OCI-LY3 (cell line): ENCODE measurements around the gene CALU.

Experiments used
- H2AFZ ChIP-seq: fragments of 200-600, 300-600 bp; shearing (Covaris generic); 2 replicates; pipeline ENCODE4 v1.6.0; 2014; ENCODE audit warnings: antibody characterized with exemption, low read depth, low read length
- H3K27ac ChIP-seq: fragments of 200-600, 300-600 bp; sonication (generic); 2 replicates; pipeline ENCODE4 v1.5.1; 2014; ENCODE audit warnings: mild to moderate bottlenecking, low read length, moderate library complexity, mixed read lengths
- H3K27me3 ChIP-seq: fragments of 200-600, 300-600 bp; sonication (generic); 2 replicates; pipeline ENCODE4 v1.6.1; 2014; ENCODE audit warnings: low read depth, low read length, mixed read lengths
- H3K36me3 ChIP-seq: fragments of 200-600, 300-600 bp; sonication (generic); replicated peaks from 2 replicates; pipeline ENCODE3; 2014; ENCODE audit warnings: low read depth, low read length, mixed read lengths
- H3K4me1 ChIP-seq: fragments of 300-600, 200-600 bp; sonication (generic); 2 replicates; pipeline ENCODE4 v1.6.1; 2014; ENCODE audit warnings: low read length, mixed read lengths
- H3K4me2 ChIP-seq: fragments of 200-600, 300-600 bp; sonication (generic); 2 replicates; pipeline ENCODE4 v1.6.1; 2014; ENCODE audit warnings: low read length, mixed read lengths
- H3K4me3 ChIP-seq: fragments of 300-600, 200-600 bp; sonication (generic); 2 replicates; pipeline ENCODE4 v1.5.1; 2014; ENCODE audit warnings: antibody characterized with exemption, mild to moderate bottlenecking, low read length, moderate library complexity
- H3K79me2 ChIP-seq: fragments of 300-600, 200-600 bp; shearing (Covaris generic); 2 replicates; pipeline ENCODE4 v1.6.1; 2014; ENCODE audit warnings: mild to moderate bottlenecking, low read length, mixed read lengths
- H3K9ac ChIP-seq: fragments of 300-600, 200-600 bp; shearing (Covaris generic); 2 replicates; pipeline ENCODE4 v1.6.0; 2014; ENCODE audit warnings: mild to moderate bottlenecking, low read length, moderate library complexity
- H3K9me3 ChIP-seq: fragments of 200-600, 300-600 bp; shearing (Covaris generic); 2 replicates; pipeline ENCODE4 v1.6.1; 2014; ENCODE audit warnings: low read length, mixed read lengths; ENCODE audit not compliant: insufficient read depth
- H4K20me1 ChIP-seq: fragments of 200-600, 300-600 bp; sonication (generic); 2 replicates; pipeline ENCODE4 v1.6.1; 2016; ENCODE audit warnings: low read length, mixed read lengths; ENCODE audit not compliant: insufficient read depth
- CTCF ChIP-seq: fragments of 200-600, 300-600 bp; sonication (generic); IDR thresholded peaks from 2 replicates; pipeline ENCODE4 v1.5.1; 2014; ENCODE audit warnings: antibody characterized with exemption, low read length, low read depth
- EZH2phosphoT487 ChIP-seq: fragments of 200-600 bp; shearing (Covaris generic); IDR thresholded peaks from 2 replicates; pipeline ENCODE4 v1.6.1; 2018; ENCODE audit warnings: antibody characterized with exemption, mixed run types, low read depth

The CALU gene

GRCh38 chr7:128708235-128708634, 30.9 kb upstream of the CALU start:
- Histone ChIP-seq H3K36me3 (no peaks in the 10 kb centered on the region), H3K27ac (no peak overlapping the region), H4K20me1 (no peaks in the 10 kb centered on the region), H3K4me2 (no peak overlapping the region), H3K4me3 (no peak overlapping the region), H3K9me3 (no peaks in the 10 kb centered on the region), H3K9ac (no peak overlapping the region), H3K4me1 (no peaks in the 10 kb centered on the region), H3K79me2 (no peaks in the 10 kb centered on the region), H3K27me3 (no peaks in the 10 kb centered on the region), H2AFZ (no peak overlapping the region)
- TF ChIP-seq CTCF: no peak

GRCh38 chr7:128708824-128709223, 30.3 kb upstream of the CALU start:
- H3K9me3 ChIP-seq: no peaks in the 10 kb centered on the region
- H3K9ac ChIP-seq: no peak overlapping the region
- H2AFZ ChIP-seq: no peak overlapping the region
- no peaks in the 10 kb centered on the region for H3K36me3 ChIP-seq
- H3K27ac ChIP-seq: no peak overlapping the region
- H3K27me3 ChIP-seq: no peaks in the 10 kb centered on the region
- no peaks in the 10 kb centered on the region for H3K4me1 ChIP-seq
- H4K20me1 ChIP-seq: no peaks in the 10 kb centered on the region
- H3K4me3 ChIP-seq: no peak overlapping the region
- H3K4me2 ChIP-seq: no peak overlapping the region
- TF ChIP-seq CTCF: no peak
- no peak for TF ChIP-seq EZH2phosphoT487
- H3K79me2 ChIP-seq: no peaks in the 10 kb centered on the region

- no peaks in the 10 kb centered on the region for H3K36me3 ChIP-seq
- no peak overlapping the region for H2AFZ ChIP-seq
- TF ChIP-seq EZH2phosphoT487 (no peak), CTCF (no peak)
- H3K27ac ChIP-seq: no peak overlapping the region
- H3K27me3 ChIP-seq: 0 out of 2 replicates have a peak, but pooled peaks cover 3% of the 10 kb centered on the region
- H3K4me1 ChIP-seq: no peaks in the 10 kb centered on the region
- no peak overlapping the region for H3K4me3 ChIP-seq
- H4K20me1 ChIP-seq: no peaks in the 10 kb centered on the region
- H3K79me2 ChIP-seq: no peaks in the 10 kb centered on the region
- no peaks in the 10 kb centered on the region for H3K9me3 ChIP-seq
- no peak overlapping the region for H3K4me2 ChIP-seq
- no peak overlapping the region for H3K9ac ChIP-seq
Measured at GRCh38 chr7:128710481-128710880, 28.7 kb upstream of the CALU start.

DNA sequence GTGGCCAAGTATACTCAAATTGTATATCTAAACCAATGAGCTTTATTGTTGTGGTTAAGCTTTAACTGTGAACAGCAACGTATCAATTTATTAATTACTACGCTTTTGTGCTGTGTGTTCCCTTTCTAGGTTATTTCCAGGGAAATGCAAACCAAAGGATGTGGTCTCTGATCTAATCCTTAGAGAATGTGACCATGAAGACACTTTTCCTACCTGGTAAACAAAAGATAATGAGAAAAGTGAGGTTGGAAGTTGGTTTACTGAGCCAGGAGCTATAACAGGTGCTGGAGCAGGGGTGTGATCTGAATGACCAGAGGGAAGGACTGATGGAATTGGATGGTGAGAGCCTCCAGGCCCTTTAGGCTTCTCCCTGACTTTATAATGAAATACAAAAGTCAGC, 25.4 kb upstream of the CALU start:
- Histone ChIP-seq H3K27ac (no peak overlapping the region), H3K9ac (no peak overlapping the region), H4K20me1 (no peaks in the 10 kb centered on the region), H3K9me3 (no peaks in the 10 kb centered on the region), H3K4me2 (no peak overlapping the region), H3K36me3 (no peaks in the 10 kb centered on the region), H2AFZ (no peak overlapping the region), H3K4me1 (no peaks in the 10 kb centered on the region), H3K79me2 (no peaks in the 10 kb centered on the region), H3K27me3 (0 out of 2 replicates have a peak, but pooled peaks cover 3% of the 10 kb centered on the region), H3K4me3 (no peak overlapping the region)
- TF ChIP-seq EZH2phosphoT487 (no peak), CTCF (no peak)
